MV-4-11 (cell line): ENCODE data around the gene COL27A1.
A peak's percentile ranks its signal among the peaks of the same experiment; 100 is the strongest.
"Not testable (repeated sequence)": the region's sequence is repeated elsewhere in the genome, so short reads cannot be mapped to it uniquely, and the experiment has no call there.

Source experiments
- DNase-seq: peaks from one replicate; lab custom pipeline; 2025; lab: John Stamatoyannopoulos, UW

Gene COL27A1

GRCh38 chr9:114308361-114308950 lies 153.1 kb downstream of the COL27A1 start:
- DNase-seq, result no peak

- no peak for DNase-seq
Observed at GRCh38 chr9:114309096-114309495, 153.8 kb downstream of the COL27A1 start.

DNA sequence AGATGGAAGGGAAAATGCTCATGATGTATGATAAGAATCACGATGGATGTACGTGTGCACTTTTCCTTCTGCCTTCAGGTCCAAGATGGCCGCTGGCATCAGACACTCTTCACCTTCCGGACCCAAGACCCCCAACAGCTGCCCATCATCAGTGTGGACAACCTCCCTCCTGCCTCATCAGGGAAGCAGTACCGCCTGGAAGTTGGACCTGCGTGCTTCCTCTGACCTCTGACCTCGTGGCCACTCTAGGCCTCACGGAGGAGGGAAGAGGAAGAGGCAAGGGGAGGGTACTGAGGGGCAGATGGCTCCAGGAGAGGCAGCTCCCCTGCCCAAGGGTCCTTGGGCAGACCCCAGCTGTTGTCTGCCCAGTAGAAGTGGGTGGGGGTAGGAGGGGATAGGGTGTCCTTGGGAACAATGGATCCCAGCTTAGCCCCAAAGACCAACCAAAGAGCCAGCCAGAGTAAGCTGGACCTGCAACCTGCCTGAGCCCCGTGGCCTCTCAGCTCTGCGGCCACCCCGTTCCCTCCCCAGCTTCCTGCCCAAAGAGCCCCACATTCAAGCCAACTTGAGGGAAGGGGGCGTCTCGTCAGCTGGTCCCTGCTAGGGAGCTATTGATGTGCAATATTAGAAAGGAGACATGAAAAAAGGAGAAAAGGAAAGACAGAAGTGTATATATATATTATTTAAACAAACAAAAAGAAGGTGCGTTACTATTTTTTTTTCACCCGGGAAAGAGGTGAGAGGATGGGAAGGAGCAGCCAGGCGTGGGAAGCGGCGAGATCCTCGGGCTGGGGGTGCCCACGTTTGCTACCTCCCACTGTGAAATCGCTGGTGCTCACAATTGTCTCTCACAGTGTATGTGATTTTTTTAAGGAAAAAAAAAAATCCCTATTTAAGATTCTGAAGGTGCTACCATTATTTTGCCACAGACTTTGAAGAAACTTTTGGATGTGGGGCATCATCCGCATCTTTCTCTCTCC lies 155.4 kb downstream of the COL27A1 start:
- no peak for DNase-seq

GRCh38 chr9:114311571-114312512 lies 156.5 kb downstream of the COL27A1 start:
- DNase-seq, result no peak

DNA sequence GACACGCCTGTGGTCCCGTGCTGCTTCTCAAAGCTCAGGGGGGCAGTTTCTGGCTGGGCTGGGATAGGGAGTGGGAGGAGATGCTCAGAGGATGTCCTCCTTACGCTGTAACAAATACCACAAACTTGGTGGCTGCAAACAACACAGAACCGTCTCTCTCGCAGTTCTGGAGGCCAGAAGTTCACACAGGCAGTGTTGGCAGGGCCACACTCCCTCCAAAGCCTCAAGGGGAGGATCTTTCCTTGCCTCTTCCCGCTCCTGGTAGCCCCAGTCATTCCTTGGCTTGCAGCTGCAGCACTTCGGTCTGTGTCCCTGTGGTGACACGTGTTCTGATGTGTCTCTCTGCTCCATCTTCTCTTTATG lies 157.2 kb downstream of the COL27A1 start:
- no peak for DNase-seq

DNA sequence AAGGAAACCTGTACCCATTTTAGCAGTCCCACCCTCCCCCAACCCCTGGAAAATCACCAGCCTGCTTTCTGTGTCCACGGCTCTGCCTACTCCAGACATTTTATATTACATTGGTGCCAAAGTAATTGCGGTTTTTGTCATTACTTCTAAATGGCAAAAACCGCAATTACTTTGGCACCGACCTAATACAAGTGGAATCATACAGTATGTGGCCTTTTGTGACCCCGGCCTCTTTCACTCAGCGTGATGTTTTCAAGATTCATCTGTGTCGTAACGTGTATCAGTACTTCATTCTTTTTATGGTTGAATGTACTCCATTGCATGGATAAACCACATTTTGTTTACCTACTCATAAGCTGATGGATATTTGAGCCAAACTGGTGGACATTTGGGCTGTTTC lies 157.8 kb downstream of the COL27A1 start:
- DNase-seq, result no peak

DNA sequence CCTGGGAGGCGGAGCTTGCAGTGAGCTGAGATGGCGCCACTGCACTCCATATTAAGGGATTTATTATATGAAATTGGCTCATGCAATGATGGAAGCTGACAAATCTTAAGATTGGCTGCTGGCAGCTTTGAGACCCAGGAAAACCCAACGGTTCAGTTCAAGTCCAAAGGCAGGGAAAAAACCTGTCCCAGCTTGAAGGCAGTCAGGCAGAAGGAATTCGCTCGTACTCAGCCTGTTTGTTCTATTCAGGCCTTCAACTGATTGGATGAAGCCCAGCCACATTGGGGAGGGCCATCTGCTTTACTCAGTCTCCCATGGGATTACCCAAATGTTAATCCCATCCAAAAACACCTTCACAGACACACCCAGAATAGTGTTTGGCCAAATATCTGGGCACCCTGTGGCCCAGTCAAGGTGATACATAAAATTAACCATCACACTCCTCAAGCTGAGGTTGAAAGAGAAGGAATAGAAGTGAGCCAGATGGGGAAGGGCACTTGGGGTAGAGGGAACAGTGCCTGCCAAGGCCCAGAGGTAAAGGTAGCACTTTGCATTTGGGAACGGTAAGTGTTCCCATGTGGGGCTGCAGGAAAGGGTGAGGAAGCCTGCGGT lies 159.0 kb downstream of the COL27A1 start:
- DNase-seq, result no peak

GRCh38 chr9:114314881-114315722 lies 159.8 kb downstream of the COL27A1 start:
- DNase-seq, result no peak

- peak; percentile 78 for DNase-seq
Observed at GRCh38 chr9:114315723-114316363, 160.5 kb downstream of the COL27A1 start.

DNA sequence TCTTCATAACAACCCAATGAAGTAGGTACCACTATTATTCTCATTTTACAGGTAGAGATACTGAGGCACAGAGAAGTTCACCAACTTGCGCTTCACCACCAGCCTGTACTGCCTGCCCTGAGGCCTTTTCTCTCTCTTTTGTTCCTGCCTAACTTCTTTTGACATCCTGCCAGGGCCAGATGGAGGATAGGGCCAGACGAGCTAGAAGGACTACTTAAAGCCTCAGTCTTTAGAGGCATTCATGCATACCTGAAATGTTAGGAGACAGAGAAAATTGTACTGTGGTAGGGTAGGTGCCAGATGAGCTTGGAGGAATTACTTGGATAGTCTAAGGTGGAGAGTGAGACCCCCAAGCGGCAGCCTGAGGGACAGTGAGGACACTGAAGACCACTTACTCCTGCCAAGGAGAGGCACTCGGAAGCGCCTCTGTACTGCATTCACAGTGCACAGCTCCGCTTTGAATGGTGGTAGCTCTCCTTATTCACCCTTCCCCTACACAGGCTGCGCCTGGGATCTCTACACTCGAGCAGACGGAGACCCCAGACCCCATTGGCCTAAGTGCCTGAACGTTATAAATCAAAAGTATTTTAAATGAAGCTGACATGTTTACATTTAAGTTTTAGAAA lies 161.4 kb downstream of the COL27A1 start:
- no peak for DNase-seq

- DNase-seq, result peak; percentile 87
Observed at GRCh38 chr9:114317665-114318357, 162.5 kb downstream of the COL27A1 start.

GRCh38 chr9:114318416-114318815 lies 163.1 kb downstream of the COL27A1 start:
- no peak for DNase-seq

DNA sequence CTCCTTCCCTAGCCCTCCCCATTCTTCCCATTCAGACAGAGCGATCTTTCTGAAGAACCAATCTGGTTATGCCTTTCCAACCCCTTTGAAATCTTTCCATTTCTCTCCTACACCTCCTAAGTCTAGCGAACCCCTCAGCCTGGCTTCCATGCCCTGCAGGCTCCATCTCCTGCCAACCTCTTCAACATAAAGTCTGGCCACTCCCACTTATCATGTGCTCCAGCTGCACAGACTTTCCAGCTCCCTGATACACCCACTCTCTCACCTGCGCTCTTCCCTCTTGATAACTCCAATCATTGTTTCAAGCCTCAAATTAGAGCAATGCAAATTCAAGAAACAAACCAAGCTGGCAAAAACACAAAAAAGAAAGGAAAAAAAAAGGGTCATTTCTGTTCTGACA lies 163.8 kb downstream of the COL27A1 start:
- DNase-seq, result no peak

- DNase-seq, result peak; percentile 50
Observed at GRCh38 chr9:114320710-114321109, 165.4 kb downstream of the COL27A1 start.

GRCh38 chr9:114321759-114322158 lies 166.4 kb downstream of the COL27A1 start:
- DNase-seq, result no peak

GRCh38 chr9:114322160-114322818 lies 167.0 kb downstream of the COL27A1 start:
- not testable (repeated sequence) for DNase-seq

- not testable (repeated sequence) for DNase-seq
Observed at GRCh38 chr9:114322831-114323531, 167.6 kb downstream of the COL27A1 start, which contains the start of gene ORM1. TSS of gene ORM1 (plus strand) at chr9:114323098. CDS start at chr9:114323134, 36 bp downstream.

GRCh38 chr9:114323849-114324248 lies 168.5 kb downstream of the COL27A1 start:
- DNase-seq, result not testable (repeated sequence)
